ENCODE measurements around the gene SLC2A9. TPM values are rescaled to one million over a fixed set of nuclear protein-coding genes. Genes with fewer than 3 reads are reported as not detected.

SLC2A9 gene
- total and polyA plus RNA-seq, 8 donors = 1.2 to 5.7 (median 2.4) TPM

- FAIRE-seq (no peak), ATAC-seq (no peak), DNase-seq (no peak)
- Histone ChIP-seq H3K27me3 (no peaks in the 10 kb centered on the region), H3K4me1 (no peaks in the 10 kb centered on the region), H3K4me3 (no peak overlapping the region), H3K27ac (no peak overlapping the region), H3K36me3 (no peaks in the 10 kb centered on the region), H3K9me3 (no peaks in the 10 kb centered on the region)
- intact Hi-C loops (cut with DNase I) = no loop called here
- 56 to 69% methylated on average over 11 of the region's 11 CpGs for WGBS, 2 donors
- TF ChIP-seq CTCF (IDR thresholded peaks at IDR 0.05) = no peak
These were observed 153.4 kb downstream of the SLC2A9 start for GRCh38 chr4:9867751-9868425.

- no peak overlapping the region for H3K4me3 ChIP-seq
- TF ChIP-seq CTCF (IDR thresholded peaks at IDR 0.05) = no peak
- 67 to 73% methylated on average over 5 of the region's 5 CpGs for WGBS, 2 donors
- H3K27me3 ChIP-seq = no peaks in the 10 kb centered on the region
- no peak for DNase-seq
- no peaks in the 10 kb centered on the region for H3K9me3 ChIP-seq
- H3K27ac ChIP-seq = no peak overlapping the region
- FAIRE-seq = no peak
- intact Hi-C loops (cut with DNase I) = no loop called here
- ATAC-seq = no peak
- no peaks in the 10 kb centered on the region for H3K4me1 ChIP-seq
- H3K36me3 ChIP-seq = no peaks in the 10 kb centered on the region
These were observed 154.4 kb downstream of the SLC2A9 start for GRCh38 chr4:9866931-9867330.

GRCh38 chr4:9861561-9861960, 159.7 kb downstream of the SLC2A9 start:
- no peak overlapping the region for H3K27ac ChIP-seq
- intact Hi-C loops (cut with DNase I) = no loop called here
- DNase-seq (no peak), FAIRE-seq (no peak), ATAC-seq (no peak)
- H3K4me1 ChIP-seq = no peaks in the 10 kb centered on the region
- TF ChIP-seq CTCF (IDR thresholded peaks at IDR 0.05) = no peak
- no peaks in the 10 kb centered on the region for H3K9me3 ChIP-seq
- H3K27me3 ChIP-seq = no peaks in the 10 kb centered on the region
- no peak overlapping the region for H3K4me3 ChIP-seq
- no peaks in the 10 kb centered on the region for H3K36me3 ChIP-seq
- WGBS, 2 donors = 60 to 74% methylated on average over 3 of the region's 3 CpGs

GRCh38 chr4:9859810-9860209, 161.5 kb downstream of the SLC2A9 start:
- no peaks in the 10 kb centered on the region for H3K9me3 ChIP-seq
- DNase-seq (no peak), ATAC-seq (no peak), FAIRE-seq (no peak)
- H3K27ac ChIP-seq = no peak overlapping the region
- H3K4me3 ChIP-seq = no peak overlapping the region
- no peaks in the 10 kb centered on the region for H3K27me3 ChIP-seq
- 61 to 73% methylated on average over 6 of the region's 6 CpGs for WGBS, 2 donors
- intact Hi-C loops (cut with DNase I) = no loop called here
- TF ChIP-seq CTCF (IDR thresholded peaks at IDR 0.05) = no peak
- no peaks in the 10 kb centered on the region for H3K4me1 ChIP-seq
- no peaks in the 10 kb centered on the region for H3K36me3 ChIP-seq

GRCh38 chr4:9849538-9849920, 171.8 kb downstream of the SLC2A9 start:
- no peak for TF ChIP-seq CTCF (IDR thresholded peaks at IDR 0.05)
- no peaks in the 10 kb centered on the region for H3K4me1 ChIP-seq
- H3K27me3 ChIP-seq = no peaks in the 10 kb centered on the region
- no peak overlapping the region for H3K4me3 ChIP-seq
- intact Hi-C loops (cut with DNase I) = no loop called here
- WGBS, 2 donors = 75 to 93% methylated on average over 2 of the region's 2 CpGs
- H3K9me3 ChIP-seq = no peaks in the 10 kb centered on the region
- no peak overlapping the region for H3K27ac ChIP-seq
- ATAC-seq (no peak), DNase-seq (no peak), FAIRE-seq (no peak)
- no peaks in the 10 kb centered on the region for H3K36me3 ChIP-seq

Data from pancreas (tissue), 10 donors.